GM19238 (cell line): Measurements from ENCODE around the gene SERGEF.

ENCODE experiments used
- DNase-seq: peaks from one replicate; pipeline ENCODE4 v3.0.0; 2011; ENCODE audit warnings: low spot score; ENCODE audit not compliant: insufficient read length

Gene SERGEF

GRCh38 chr11:18012906-18013781, at the start of gene SERGEF:
SERGEF (minus strand) TSS chr11:18013047; CDS start chr11:18013010, 37 bp downstream.
- DNase-seq, result peak; percentile 87

GRCh38 chr11:18061351-18061750, 48.5 kb upstream of the SERGEF start:
- no peak for DNase-seq

DNA sequence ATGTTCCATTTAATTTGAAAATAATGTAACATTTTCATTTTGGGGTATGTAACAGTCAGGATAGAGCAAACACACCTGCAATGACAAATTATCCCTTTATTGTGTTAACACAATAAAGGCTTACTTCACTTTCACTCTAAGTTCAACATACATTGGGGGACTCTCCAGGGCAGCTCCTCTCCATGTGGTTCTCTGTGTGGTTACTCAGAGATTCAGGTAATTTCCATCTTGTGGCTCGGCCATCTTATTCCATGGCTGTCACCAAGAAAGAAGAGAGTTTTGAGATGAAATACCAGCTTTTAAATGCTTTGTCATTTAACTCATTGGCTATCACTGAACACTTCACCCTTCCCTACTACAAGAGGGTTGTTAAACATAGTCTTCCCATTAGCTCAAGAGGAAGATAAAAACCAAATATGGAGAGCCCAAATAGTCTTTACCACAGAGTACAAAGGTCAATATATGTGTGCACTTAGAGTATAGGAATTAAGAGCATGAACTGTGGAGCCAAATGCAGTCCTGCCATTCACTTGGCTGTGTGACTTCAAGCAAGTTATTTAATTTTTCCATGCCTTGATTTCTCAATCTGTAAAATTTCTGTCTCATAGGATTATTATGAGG, 43.8 kb upstream of the SERGEF start:
- no peak for DNase-seq

- DNase-seq, result no peak
Observed at GRCh38 chr11:18054511-18055103, 41.8 kb upstream of the SERGEF start.

- DNase-seq, result no peak
Observed at GRCh38 chr11:18050848-18051247, 38.0 kb upstream of the SERGEF start.

GRCh38 chr11:18046116-18046777, 33.4 kb upstream of the SERGEF start, which contains the start of gene TPH1:
TPH1 (minus strand) TSS chr11:18046269; CDS start chr11:18040762, 5,507 bp downstream.
- DNase-seq, result no peak

DNA sequence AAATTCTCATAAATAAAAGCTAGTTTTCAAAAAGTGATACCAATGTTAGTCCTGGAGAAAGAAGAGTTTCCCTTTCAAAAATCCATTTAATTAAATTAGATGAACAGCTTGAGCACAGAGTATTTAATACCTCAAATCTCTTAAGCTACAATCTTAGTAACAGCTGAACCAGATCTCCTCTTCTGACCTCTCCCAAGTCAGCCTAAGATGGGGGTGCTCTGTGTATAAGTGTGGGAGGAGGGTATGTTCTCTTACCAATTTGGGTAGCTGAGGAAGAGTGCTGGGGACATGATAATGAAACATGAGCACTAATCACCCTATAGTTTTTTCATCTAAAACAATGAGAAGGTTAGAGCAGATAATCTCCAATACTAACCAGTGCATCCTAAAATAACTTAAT, 23.6 kb upstream of the SERGEF start:
- no peak for DNase-seq

GRCh38 chr11:18027475-18027874, 14.6 kb upstream of the SERGEF start:
- no peak for DNase-seq

- DNase-seq, result no peak
Observed at GRCh38 chr11:18022419-18022818, 9.6 kb upstream of the SERGEF start.

- DNase-seq, result no peak
Observed at GRCh38 chr11:18019650-18020049, 6.8 kb upstream of the SERGEF start.

GRCh38 chr11:18016789-18017188, 3.9 kb upstream of the SERGEF start:
- no peak for DNase-seq

DNA sequence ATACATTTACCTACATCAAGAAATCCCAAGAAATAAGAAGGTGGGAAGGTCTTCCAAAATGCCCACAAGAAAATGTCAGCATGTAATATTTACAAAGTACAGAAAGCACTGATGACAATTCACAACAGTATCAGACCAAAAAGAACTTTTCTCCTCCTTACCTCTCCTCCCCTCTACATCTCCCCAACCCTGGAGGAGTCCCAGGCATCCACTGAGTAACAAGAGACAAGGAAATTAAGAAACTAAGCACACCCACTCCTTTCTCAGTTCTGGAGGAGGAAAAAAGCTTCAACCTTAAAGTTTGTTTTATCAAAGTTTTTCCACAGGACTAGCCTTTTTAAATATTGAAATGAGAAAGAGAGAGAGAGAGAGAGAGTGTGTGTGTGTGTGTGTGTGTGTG, 2.0 kb upstream of the SERGEF start:
- DNase-seq, result no peak

DNA sequence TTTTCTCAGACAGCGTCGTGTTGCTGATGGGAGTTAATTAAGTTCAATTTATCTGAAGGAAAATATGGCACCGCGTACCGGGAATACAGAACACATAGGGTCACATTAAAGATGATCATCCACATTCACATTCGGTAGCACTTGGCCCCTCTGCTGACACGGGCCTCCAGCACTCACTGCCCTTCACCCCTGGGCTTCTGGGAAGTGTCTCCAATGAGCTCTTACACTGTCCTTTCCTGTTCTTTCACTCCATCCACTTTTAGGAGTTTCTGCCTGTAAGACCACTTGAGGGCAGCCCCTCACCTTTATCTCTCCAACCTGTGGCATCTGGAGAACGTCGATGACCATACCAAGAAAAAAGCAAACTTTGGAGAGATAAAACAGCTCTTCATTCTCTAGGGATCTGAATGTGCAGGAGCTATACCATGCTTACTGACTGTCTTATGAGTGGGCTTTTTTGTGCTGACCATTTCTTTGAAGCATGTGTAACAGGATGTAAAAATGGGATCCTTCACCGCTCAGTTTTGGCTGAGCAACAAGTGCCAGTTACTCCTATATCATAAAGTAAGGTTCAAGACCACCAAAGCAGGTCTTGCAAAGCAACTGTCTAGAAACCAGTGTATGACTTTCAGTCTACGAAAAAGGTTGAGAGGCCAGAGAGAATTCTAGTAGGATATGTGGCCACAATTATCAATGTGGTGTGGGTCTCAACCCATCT, 1.1 kb upstream of the SERGEF start:
- DNase-seq, result no peak

DNA sequence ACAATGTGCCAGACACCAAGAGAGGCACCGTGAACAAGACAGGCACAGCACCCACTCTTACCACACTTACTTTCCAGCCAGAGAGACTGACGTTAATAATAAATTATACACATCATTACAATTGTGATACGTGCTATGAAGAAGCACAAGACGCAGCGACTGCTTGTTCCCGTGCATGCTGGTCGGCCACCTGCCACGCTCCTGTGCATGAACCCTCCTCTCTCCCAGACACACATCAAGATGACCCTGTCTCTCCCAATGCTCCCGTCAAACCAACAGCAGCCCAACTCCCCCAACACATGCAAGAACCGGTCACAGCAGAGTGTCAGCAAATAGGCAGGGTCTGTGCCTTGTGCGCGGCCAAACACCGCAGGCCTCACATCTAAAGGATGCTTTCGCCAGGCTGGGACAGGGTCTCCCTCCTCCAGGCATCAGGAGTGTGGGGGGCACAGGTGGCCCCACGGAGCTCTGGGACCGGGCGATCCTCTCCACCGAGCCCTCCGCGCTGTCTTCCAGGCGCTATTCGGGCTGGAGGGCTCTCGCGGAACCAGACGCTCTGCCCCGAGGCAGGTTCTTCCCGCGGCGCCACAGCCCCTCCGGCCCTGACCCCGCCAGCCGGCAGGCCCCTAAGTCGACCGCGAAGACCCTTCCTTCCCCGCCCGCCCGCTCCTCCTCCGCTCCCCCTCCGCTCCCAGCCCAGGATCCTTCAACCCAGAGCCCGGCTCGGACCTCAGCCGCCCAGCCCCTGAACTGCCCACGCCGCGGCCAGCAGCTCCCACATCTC, 533 bp downstream of the SERGEF start:
- no peak for DNase-seq

DNA sequence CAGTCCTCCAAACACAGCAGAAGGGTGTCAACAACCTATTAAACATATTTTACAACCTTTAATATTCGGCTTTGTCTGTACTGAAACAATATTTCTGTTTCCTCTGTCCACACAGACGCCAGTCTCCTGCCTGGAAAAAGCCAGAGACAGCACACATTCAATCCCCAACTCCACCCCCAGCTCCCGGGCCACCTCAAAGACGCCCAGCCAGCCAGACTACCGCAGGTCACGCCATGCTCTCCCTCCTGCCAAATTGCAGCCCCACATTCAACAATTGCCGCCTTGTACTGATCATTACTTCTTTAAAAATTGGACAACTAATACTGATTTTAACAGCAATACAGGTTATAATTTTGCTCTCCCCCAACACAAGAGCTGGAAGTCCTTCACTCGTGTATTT, 1.2 kb downstream of the SERGEF start:
- DNase-seq, result no peak

GRCh38 chr11:18010977-18011586, 1.8 kb downstream of the SERGEF start:
- no peak for DNase-seq

GRCh38 chr11:18010121-18010670, 2.7 kb downstream of the SERGEF start:
- no peak for DNase-seq

GRCh38 chr11:18005376-18006129, 7.3 kb downstream of the SERGEF start:
- no peak for DNase-seq

DNA sequence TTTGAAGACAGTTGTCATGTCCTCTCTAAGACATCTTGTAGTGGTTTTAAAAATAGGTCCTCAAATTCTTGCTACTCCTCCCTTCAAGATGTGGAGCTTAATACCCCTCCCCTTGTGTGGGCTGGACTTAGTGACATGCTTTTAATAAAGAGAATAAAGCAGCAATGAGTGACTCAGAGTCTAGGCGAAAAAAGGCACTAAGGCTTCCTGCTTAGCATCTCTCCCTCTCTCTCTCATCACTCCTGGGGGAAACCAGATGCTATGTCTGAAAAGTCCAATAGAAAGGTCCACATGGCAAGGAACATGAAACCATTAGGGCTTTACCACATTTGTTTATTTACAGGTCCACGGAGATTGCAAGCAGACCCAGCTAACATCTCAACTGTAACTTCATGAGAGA, 11.7 kb downstream of the SERGEF start:
- no peak for DNase-seq
